ENCODE data around the gene ANAPC16.
"Not testable (repeated sequence)": the region's sequence is repeated elsewhere in the genome, so short reads cannot be mapped to it uniquely, and the experiment has no call there.

The ANAPC16 gene

DNA sequence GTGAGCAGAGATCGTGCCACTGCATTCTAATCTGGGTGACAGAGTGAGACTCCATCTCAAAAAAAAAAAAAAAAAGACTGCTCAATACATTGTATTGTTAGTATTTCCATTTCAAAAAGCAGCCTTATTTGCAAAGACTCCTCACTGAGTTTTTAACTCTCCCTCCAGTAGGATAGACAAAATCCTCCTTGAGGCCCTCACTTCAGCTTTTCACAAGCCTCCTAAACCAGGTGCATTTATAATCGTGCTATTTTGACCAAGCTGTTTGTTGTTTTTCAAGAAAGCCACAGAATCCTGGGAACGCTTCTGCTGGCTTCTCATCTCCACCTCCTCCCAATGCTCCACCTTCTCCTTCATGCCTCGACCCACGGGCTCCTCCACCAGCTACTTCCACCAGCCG, 51.6 kb downstream of the ANAPC16 start:
- DNase-seq (ENCODE audit: insufficient read length, low spot score): no peak
- TF ChIP-seq POLR2A (IDR thresholded peaks at IDR 0.05; ENCODE audit: low read depth, low read length) (no peak), TAF1 (IDR thresholded peaks at IDR 0.05; ENCODE audit: low read depth, low read length) (no peak), POLR2AphosphoS5 (IDR thresholded peaks at IDR 0.05; ENCODE audit: low read depth, low read length) (no peak), PAX5 (IDR thresholded peaks at IDR 0.05; ENCODE audit: insufficient read depth, low read length, severe bottlenecking) (no peak), SPI1 (IDR thresholded peaks at IDR 0.05; ENCODE audit: low read depth, low read length) (no peak), POU2F2 (IDR thresholded peaks at IDR 0.05; ENCODE audit: low read depth, low read length) (no peak)
- no peak for FAIRE-seq

DNA sequence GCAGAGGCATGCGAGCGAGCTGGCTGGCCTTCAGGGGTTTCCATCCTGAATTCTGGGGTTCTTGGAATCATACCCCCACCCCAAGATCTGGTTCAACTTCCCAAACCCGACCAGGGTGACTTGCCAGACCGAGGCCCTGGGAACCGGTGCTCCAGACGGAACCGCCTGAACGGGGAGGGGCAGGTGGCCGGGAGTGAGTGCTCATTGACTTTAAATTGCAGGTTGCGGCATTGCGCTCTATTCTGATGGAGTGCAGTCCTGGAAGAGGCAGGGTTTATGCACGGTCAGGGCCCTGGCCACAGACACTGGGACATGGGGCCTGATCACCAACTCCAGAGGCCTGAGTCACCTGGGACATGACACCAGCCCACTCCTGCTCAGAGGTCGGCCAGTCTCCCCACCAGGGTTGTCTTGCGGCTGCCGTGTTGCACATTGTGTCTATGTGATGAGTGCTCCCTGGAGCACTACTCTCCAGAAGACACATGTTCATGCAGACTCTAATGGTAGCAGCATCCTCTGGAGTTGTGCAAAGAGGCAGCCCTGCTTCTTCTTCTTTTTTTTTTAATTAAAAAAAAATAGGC, 52.1 kb downstream of the ANAPC16 start:
- DNase-seq (ENCODE audit: insufficient read length, low spot score) (no peak), FAIRE-seq (no peak)
- TF ChIP-seq SPI1 (IDR thresholded peaks at IDR 0.05; ENCODE audit: low read depth, low read length) (no peak), TAF1 (IDR thresholded peaks at IDR 0.05; ENCODE audit: low read depth, low read length) (no peak), POLR2AphosphoS5 (IDR thresholded peaks at IDR 0.05; ENCODE audit: low read depth, low read length) (no peak)

DNA sequence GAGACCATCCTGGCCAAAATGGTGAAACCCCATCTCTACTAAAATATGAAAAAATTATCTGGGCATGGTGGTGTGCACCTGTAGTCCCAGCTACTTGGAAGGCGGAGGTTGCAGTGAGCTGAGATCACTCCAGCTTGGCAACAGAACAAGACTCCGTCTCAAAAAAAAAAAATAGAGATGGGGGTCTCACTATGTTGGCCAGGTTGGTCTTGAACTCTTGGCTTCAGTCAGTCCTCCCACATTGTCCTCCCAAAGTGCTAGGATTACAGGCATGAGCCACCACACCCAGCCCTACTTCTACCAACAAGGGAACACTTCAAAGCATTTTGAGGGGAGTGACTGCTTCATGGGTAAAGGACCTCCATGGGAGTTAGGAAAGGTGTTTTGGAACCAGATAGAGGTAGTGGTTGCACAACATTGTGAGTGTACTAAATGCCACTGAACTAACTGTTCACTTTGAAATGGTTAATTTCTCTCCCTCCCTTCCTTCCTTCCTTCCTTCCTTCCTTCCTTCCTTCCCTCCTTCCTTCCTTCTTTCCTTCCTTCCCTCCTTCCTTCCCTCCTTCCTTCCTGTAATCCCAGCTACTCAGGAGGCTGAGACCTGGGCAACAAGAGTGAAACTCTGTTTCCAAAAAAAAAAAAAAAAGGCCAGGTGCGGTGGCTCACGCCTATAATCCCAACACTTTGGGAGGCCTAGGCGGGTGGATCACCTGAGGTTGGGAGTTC, 52.8 kb downstream of the ANAPC16 start:
- DNase-seq (ENCODE audit: insufficient read length, low spot score); FAIRE-seq: not testable (repeated sequence)

DNA sequence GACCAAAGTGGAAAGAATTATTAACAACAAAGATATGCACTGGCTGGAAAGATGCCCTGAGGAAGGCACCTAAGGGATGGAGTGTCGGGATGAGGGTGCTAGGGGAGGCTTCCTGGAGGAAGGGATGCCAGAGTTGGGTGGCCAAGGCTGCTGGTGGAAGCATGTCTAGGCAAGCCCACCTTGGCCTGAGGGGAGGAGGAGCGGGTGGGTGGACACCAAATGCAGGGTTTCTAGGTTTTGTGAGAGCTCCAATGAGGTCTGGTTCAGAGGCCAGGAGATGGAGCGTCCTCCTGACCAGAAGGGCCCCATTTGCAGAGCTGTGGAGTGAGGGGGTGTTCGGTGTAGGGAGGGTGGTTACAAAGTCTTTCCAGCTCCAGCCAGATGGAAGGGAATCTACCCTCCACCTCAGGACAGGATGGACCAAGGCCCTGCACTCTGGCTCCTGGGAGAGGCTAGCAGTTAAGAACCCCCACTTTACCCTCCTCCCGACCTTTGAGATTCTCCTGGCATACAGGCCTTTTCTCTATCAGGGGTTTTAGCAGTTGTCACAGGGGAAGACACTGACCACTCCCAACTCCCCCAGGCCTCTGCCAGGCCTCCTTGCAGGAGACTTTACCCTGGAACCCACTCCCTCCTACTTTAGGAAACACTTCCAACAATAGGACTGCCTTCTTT, 54.9 kb downstream of the ANAPC16 start:
- no peak for FAIRE-seq

DNA sequence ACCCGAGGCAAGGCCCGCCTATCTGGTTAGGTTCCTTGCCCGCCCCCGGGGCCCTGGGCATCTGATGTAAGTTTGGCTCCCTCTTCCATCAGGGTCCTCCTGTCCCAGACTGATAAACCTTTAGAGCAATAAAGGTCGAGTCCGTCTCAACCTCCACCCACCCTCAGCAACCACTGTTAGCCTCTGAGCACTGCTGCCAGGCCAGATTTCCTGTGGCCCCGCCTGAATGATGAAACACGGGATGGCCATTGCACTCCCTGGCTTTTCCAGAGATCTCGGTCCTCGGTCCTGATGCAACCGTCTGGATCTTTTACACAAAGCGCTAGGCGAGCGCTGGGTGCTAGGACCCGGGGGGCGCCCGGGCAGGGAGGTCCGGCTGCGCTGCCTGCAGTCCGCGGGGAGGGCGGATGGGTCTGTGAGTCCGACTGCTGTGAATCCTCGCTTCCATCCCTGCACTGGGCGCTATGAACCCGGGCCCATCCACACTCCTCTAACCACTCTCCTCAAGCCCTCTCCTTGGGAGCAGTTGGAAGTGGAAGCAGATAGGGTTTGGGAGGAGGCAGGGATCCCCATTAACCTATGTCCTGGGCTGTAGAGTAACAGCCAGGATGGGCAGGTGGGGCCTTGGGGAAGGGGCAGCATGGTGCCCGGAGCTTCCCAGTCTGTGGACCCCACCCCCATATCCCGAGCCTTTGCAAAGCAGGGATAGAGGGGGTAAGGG, 57.0 kb downstream of the ANAPC16 start:
- peak; percentile 55 for FAIRE-seq
- TF ChIP-seq SPI1 (IDR thresholded peaks at IDR 0.05; ENCODE audit: low read depth, low read length) (no peak), TAF1 (IDR thresholded peaks at IDR 0.05; ENCODE audit: low read depth, low read length) (0 out of 2 replicates have a peak, but pooled peaks have one; percentile 41), POLR2A (IDR thresholded peaks at IDR 0.05; ENCODE audit: low read depth, low read length) (no peak), PAX5 (IDR thresholded peaks at IDR 0.05; ENCODE audit: insufficient read depth, low read length, severe bottlenecking) (no peak), POU2F2 (IDR thresholded peaks at IDR 0.05; ENCODE audit: low read depth, low read length) (no peak), POLR2AphosphoS5 (IDR thresholded peaks at IDR 0.05; ENCODE audit: low read depth, low read length) (no peak)
- DNase-seq (ENCODE audit: insufficient read length, low spot score): peak; percentile 66

More for the DNA sequence above, 54.9 kb downstream of the ANAPC16 start:
- no peak for DNase-seq (ENCODE audit: insufficient read length, low spot score)
- TF ChIP-seq POLR2AphosphoS5 (IDR thresholded peaks at IDR 0.05; ENCODE audit: low read depth, low read length): no peak
- no peak for TF ChIP-seq POU2F2 (IDR thresholded peaks at IDR 0.05; ENCODE audit: low read depth, low read length)
- no peak for TF ChIP-seq POLR2A (IDR thresholded peaks at IDR 0.05; ENCODE audit: low read depth, low read length)
- no peak for TF ChIP-seq SPI1 (IDR thresholded peaks at IDR 0.05; ENCODE audit: low read depth, low read length)
- no peak for TF ChIP-seq TAF1 (IDR thresholded peaks at IDR 0.05; ENCODE audit: low read depth, low read length)
- no peak for TF ChIP-seq PAX5 (IDR thresholded peaks at IDR 0.05; ENCODE audit: insufficient read depth, low read length, severe bottlenecking)

DNA sequence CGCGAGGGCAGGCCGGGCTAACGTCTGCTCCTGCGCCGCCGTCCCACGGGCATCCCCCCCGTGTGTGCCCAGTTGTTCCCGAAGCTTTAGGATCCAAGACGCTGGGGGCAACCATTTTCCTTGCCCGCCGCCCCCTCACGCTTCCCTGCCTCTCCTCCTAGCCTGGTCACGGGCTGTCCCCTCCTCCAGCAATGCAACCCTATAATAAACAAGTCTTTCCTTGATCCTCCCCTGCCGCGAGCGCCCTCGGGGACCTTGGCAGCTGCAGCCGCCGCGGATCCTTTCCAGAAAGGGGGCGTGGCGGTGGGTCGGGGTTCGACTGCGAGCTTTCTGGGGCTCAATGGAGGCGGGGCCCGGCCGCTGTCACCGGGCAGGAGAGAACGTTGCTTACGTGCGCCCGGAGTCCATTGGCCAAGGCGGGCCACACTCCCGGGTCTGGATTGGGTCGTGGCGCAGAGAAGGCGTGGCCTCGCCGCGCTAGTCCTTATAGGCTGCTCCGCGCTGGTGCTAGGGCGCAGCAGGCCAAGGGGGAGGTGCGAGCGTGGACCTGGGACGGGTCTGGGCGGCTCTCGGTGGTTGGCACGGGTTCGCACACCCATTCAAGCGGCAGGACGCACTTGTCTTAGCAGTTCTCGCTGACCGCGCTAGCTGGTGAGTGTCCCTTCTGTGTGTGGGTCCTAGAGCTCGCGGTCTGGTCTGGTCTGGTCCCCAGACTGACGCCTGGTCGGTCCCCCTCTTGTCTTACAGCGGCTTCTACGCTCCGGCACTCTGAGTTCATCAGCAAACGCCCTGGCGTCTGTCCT, 57.8 kb downstream of the ANAPC16 start, which contains the start of gene DDIT4:
Gene DDIT4 (plus strand): TSS at position 515 of the 803 bp plus-strand sequence. CDS start 293 bp downstream, outside the sequence.
- DNase-seq (ENCODE audit: insufficient read length, low spot score) (peak; percentile 99), FAIRE-seq (peak; percentile 97)
- no peak for TF ChIP-seq SPI1 (IDR thresholded peaks at IDR 0.05; ENCODE audit: low read depth, low read length)
- peak; percentile 97 for TF ChIP-seq POU2F2 (IDR thresholded peaks at IDR 0.05; ENCODE audit: low read depth, low read length)
- TF ChIP-seq POLR2AphosphoS5 (IDR thresholded peaks at IDR 0.05; ENCODE audit: low read depth, low read length): peak; percentile 100
- peak; percentile 100 for TF ChIP-seq POLR2A (IDR thresholded peaks at IDR 0.05; ENCODE audit: low read depth, low read length)
- TF ChIP-seq TAF1 (IDR thresholded peaks at IDR 0.05; ENCODE audit: low read depth, low read length): peak; percentile 94
- TF ChIP-seq PAX5 (IDR thresholded peaks at IDR 0.05; ENCODE audit: insufficient read depth, low read length, severe bottlenecking): peak; percentile 8

DNA sequence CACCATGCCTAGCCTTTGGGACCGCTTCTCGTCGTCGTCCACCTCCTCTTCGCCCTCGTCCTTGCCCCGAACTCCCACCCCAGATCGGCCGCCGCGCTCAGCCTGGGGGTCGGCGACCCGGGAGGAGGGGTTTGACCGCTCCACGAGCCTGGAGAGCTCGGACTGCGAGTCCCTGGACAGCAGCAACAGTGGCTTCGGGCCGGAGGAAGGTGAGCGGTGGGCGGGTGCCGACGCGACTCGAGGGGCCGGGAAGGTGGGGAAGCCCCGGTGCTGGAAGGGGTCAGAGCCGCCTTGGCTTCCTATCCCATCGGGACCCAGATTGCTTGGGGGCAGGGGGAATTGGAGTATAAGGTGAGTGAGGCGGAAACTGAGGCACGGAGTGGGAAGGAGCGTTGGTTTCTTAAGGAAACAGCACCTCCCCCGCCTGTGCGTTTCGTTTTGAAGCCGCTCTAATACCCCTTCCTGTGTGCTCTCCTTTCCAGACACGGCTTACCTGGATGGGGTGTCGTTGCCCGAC, 58.5 kb downstream of the ANAPC16 start:
- DNase-seq (ENCODE audit: insufficient read length, low spot score): no peak
- TF ChIP-seq POLR2A (IDR thresholded peaks at IDR 0.05; ENCODE audit: low read depth, low read length) (no peak), POU2F2 (IDR thresholded peaks at IDR 0.05; ENCODE audit: low read depth, low read length) (no peak), SPI1 (IDR thresholded peaks at IDR 0.05; ENCODE audit: low read depth, low read length) (no peak), PAX5 (IDR thresholded peaks at IDR 0.05; ENCODE audit: insufficient read depth, low read length, severe bottlenecking) (no peak), POLR2AphosphoS5 (IDR thresholded peaks at IDR 0.05; ENCODE audit: low read depth, low read length) (no peak; the same call in 1 of the 2 replicates), TAF1 (IDR thresholded peaks at IDR 0.05; ENCODE audit: low read depth, low read length) (no peak)
- no peak for FAIRE-seq

DNA sequence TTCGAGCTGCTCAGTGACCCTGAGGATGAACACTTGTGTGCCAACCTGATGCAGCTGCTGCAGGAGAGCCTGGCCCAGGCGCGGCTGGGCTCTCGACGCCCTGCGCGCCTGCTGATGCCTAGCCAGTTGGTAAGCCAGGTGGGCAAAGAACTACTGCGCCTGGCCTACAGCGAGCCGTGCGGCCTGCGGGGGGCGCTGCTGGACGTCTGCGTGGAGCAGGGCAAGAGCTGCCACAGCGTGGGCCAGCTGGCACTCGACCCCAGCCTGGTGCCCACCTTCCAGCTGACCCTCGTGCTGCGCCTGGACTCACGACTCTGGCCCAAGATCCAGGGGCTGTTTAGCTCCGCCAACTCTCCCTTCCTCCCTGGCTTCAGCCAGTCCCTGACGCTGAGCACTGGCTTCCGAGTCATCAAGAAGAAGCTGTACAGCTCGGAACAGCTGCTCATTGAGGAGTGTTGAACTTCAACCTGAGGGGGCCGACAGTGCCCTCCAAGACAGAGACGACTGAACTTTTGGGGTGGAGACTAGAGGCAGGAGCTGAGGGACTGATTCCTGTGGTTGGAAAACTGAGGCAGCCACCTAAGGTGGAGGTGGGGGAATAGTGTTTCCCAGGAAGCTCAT, 59.0 kb downstream of the ANAPC16 start:
- FAIRE-seq: peak; percentile 78
- TF ChIP-seq SPI1 (IDR thresholded peaks at IDR 0.05; ENCODE audit: low read depth, low read length) (no peak), POLR2A (IDR thresholded peaks at IDR 0.05; ENCODE audit: low read depth, low read length) (peak; percentile 30; the same call in 1 of the 2 replicates), POU2F2 (IDR thresholded peaks at IDR 0.05; ENCODE audit: low read depth, low read length) (no peak)

More for the DNA sequence above, 59.0 kb downstream of the ANAPC16 start:
- DNase-seq (ENCODE audit: insufficient read length, low spot score): peak; percentile 56

Measured in GM12891 (cell line).